Measurements from ENCODE around the gene REG4.
"Not testable (repeated sequence)": the region's sequence is repeated elsewhere in the genome, so short reads cannot be mapped to it uniquely, and the experiment has no call there.

The REG4 gene

GRCh38 chr1:119853155-119853554, 41.9 kb upstream of the REG4 start:
- H4K12ac ChIP-seq (ENCODE audit: low read depth, low read length), result no peak overlapping the region
- no peaks in the 10 kb centered on the region for H3K9me3 ChIP-seq (ENCODE audit: insufficient read depth, low read depth, low read length)
- no peak overlapping the region for H4K91ac ChIP-seq (ENCODE audit: low read depth, low read length)
- H3K79me2 ChIP-seq (ENCODE audit: control insufficient read depth, insufficient read depth, low read length, poor library complexity), result no peaks in the 10 kb centered on the region
- H3K79me1 ChIP-seq (ENCODE audit: low read length), result no peaks in the 10 kb centered on the region
- no peaks in the 10 kb centered on the region for H3K27me3 ChIP-seq (ENCODE audit: insufficient read depth, low read length)
- H2BK12ac ChIP-seq (ENCODE audit: low read length), result no peak overlapping the region
- no peak for DNase-seq
- H2AFZ ChIP-seq (ENCODE audit: insufficient read depth, low read length, poor library complexity), result no peak overlapping the region
- H3K4me3 ChIP-seq (ENCODE audit: low read depth, low read length), result no peak overlapping the region
- no peaks in the 10 kb centered on the region for H3K4me1 ChIP-seq (ENCODE audit: control insufficient read depth in 1 of 2, insufficient read depth in 2 of 2, low read length in 2 of 2)
- no peak overlapping the region for H2BK5ac ChIP-seq (ENCODE audit: low read depth, low read length, poor library complexity)
- no peak overlapping the region for H2AK5ac ChIP-seq (ENCODE audit: low read length)
- H2BK120ac ChIP-seq (ENCODE audit: insufficient read depth, low read length, poor library complexity), result no peak overlapping the region
- no peak overlapping the region for H3K14ac ChIP-seq (ENCODE audit: low read length)
- WGBS (ENCODE audit: extremely low coverage, insufficient coverage, insufficient read length), result no CpG with 5 or more reads among the region's 23 CpGs
- no peak overlapping the region for H3K27ac ChIP-seq (ENCODE audit: low read depth, low read length)
- no peak overlapping the region for H4K8ac ChIP-seq (ENCODE audit: low read depth, low read length)
- H3K36me3 ChIP-seq (ENCODE audit: control insufficient read depth in 1 of 2, insufficient read depth in 2 of 2, low read length in 2 of 2), result no peaks in the 10 kb centered on the region
- H3K4me2 ChIP-seq (ENCODE audit: low read length), result no peak overlapping the region
- H3K18ac ChIP-seq (ENCODE audit: low read length), result no peak overlapping the region
- no peak overlapping the region for H3K4ac ChIP-seq (ENCODE audit: low read depth, low read length)
- no peak overlapping the region for H3K9ac ChIP-seq (ENCODE audit: low read length)
- no peak overlapping the region for H3K23ac ChIP-seq (ENCODE audit: low read length)

GRCh38 chr1:119844206-119844605, 32.9 kb upstream of the REG4 start:
- H3K36me3 ChIP-seq (ENCODE audit: control insufficient read depth in 1 of 2, insufficient read depth in 2 of 2, low read length in 2 of 2); H4K12ac ChIP-seq (ENCODE audit: low read depth, low read length); H3K79me1 ChIP-seq (ENCODE audit: low read length); H3K79me2 ChIP-seq (ENCODE audit: control insufficient read depth, insufficient read depth, low read length, poor library complexity); H3K27me3 ChIP-seq (ENCODE audit: insufficient read depth, low read length); H2AK5ac ChIP-seq (ENCODE audit: low read length); H4K91ac ChIP-seq (ENCODE audit: low read depth, low read length); H3K14ac ChIP-seq (ENCODE audit: low read length); H2BK120ac ChIP-seq (ENCODE audit: insufficient read depth, low read length, poor library complexity); H3K9me3 ChIP-seq (ENCODE audit: insufficient read depth, low read depth, low read length); H3K4me2 ChIP-seq (ENCODE audit: low read length); H4K8ac ChIP-seq (ENCODE audit: low read depth, low read length); H3K18ac ChIP-seq (ENCODE audit: low read length); H2AFZ ChIP-seq (ENCODE audit: insufficient read depth, low read length, poor library complexity); H3K4me1 ChIP-seq (ENCODE audit: control insufficient read depth in 1 of 2, insufficient read depth in 2 of 2, low read length in 2 of 2); H3K23ac ChIP-seq (ENCODE audit: low read length); H2BK12ac ChIP-seq (ENCODE audit: low read length); H2BK5ac ChIP-seq (ENCODE audit: low read depth, low read length, poor library complexity); H3K9ac ChIP-seq (ENCODE audit: low read length); H3K4ac ChIP-seq (ENCODE audit: low read depth, low read length); H3K4me3 ChIP-seq (ENCODE audit: low read depth, low read length); H3K27ac ChIP-seq (ENCODE audit: low read depth, low read length): not testable (repeated sequence)
- no CpG with 5 or more reads among the region's 6 CpGs for WGBS (ENCODE audit: extremely low coverage, insufficient coverage, insufficient read length)
- DNase-seq, result peak in 1 of 2 donors; percentile 13

- Histone ChIP-seq H3K27ac (ENCODE audit: low read depth, low read length) (no peak overlapping the region), H3K4ac (ENCODE audit: low read depth, low read length) (no peak overlapping the region), H3K23ac (ENCODE audit: low read length) (no peak overlapping the region), H2BK120ac (ENCODE audit: insufficient read depth, low read length, poor library complexity) (no peak overlapping the region), H3K27me3 (ENCODE audit: insufficient read depth, low read length) (no peaks in the 10 kb centered on the region), H3K36me3 (ENCODE audit: control insufficient read depth in 1 of 2, insufficient read depth in 2 of 2, low read length in 2 of 2) (no peaks in the 10 kb centered on the region), H2AFZ (ENCODE audit: insufficient read depth, low read length, poor library complexity) (no peak overlapping the region), H3K9ac (ENCODE audit: low read length) (no peak overlapping the region), H3K18ac (ENCODE audit: low read length) (no peak overlapping the region), H3K4me1 (ENCODE audit: control insufficient read depth in 1 of 2, insufficient read depth in 2 of 2, low read length in 2 of 2) (no peaks in the 10 kb centered on the region), H2AK5ac (ENCODE audit: low read length) (no peak overlapping the region), H3K9me3 (ENCODE audit: insufficient read depth, low read depth, low read length) (no peaks in the 10 kb centered on the region), H4K12ac (ENCODE audit: low read depth, low read length) (no peak overlapping the region), H3K79me2 (ENCODE audit: control insufficient read depth, insufficient read depth, low read length, poor library complexity) (no peaks in the 10 kb centered on the region), H3K4me3 (ENCODE audit: low read depth, low read length) (no peak overlapping the region), H4K91ac (ENCODE audit: low read depth, low read length) (no peak overlapping the region), H3K14ac (ENCODE audit: low read length) (no peak overlapping the region), H3K4me2 (ENCODE audit: low read length) (no peak overlapping the region), H4K8ac (ENCODE audit: low read depth, low read length) (no peak overlapping the region), H2BK12ac (ENCODE audit: low read length) (no peak overlapping the region), H3K79me1 (ENCODE audit: low read length) (no peaks in the 10 kb centered on the region), H2BK5ac (ENCODE audit: low read depth, low read length, poor library complexity) (no peak overlapping the region)
- no CpG with 5 or more reads among the region's 6 CpGs for WGBS (ENCODE audit: extremely low coverage, insufficient coverage, insufficient read length)
- DNase-seq, result no peak
Measured at GRCh38 chr1:119841306-119841705, 30.0 kb upstream of the REG4 start.

- no peak overlapping the region for H3K18ac ChIP-seq (ENCODE audit: low read length)
- H2BK5ac ChIP-seq (ENCODE audit: low read depth, low read length, poor library complexity), result no peak overlapping the region
- H2BK120ac ChIP-seq (ENCODE audit: insufficient read depth, low read length, poor library complexity), result no peak overlapping the region
- H3K27me3 ChIP-seq (ENCODE audit: insufficient read depth, low read length), result no peaks in the 10 kb centered on the region
- no peak overlapping the region for H4K12ac ChIP-seq (ENCODE audit: low read depth, low read length)
- no peaks in the 10 kb centered on the region for H3K79me2 ChIP-seq (ENCODE audit: control insufficient read depth, insufficient read depth, low read length, poor library complexity)
- no peak overlapping the region for H3K14ac ChIP-seq (ENCODE audit: low read length)
- no peak overlapping the region for H2AFZ ChIP-seq (ENCODE audit: insufficient read depth, low read length, poor library complexity)
- H3K9ac ChIP-seq (ENCODE audit: low read length), result no peak overlapping the region
- H3K4me1 ChIP-seq (ENCODE audit: control insufficient read depth in 1 of 2, insufficient read depth in 2 of 2, low read length in 2 of 2), result no peaks in the 10 kb centered on the region
- H4K91ac ChIP-seq (ENCODE audit: low read depth, low read length), result no peak overlapping the region
- H3K4me2 ChIP-seq (ENCODE audit: low read length), result no peak overlapping the region
- H3K9me3 ChIP-seq (ENCODE audit: insufficient read depth, low read depth, low read length), result no peaks in the 10 kb centered on the region
- H3K4me3 ChIP-seq (ENCODE audit: low read depth, low read length), result no peak overlapping the region
- H3K4ac ChIP-seq (ENCODE audit: low read depth, low read length), result no peak overlapping the region
- H4K8ac ChIP-seq (ENCODE audit: low read depth, low read length), result no peak overlapping the region
- no peaks in the 10 kb centered on the region for H3K79me1 ChIP-seq (ENCODE audit: low read length)
- no peak for DNase-seq
- H2BK12ac ChIP-seq (ENCODE audit: low read length), result no peak overlapping the region
- no peaks in the 10 kb centered on the region for H3K36me3 ChIP-seq (ENCODE audit: control insufficient read depth in 1 of 2, insufficient read depth in 2 of 2, low read length in 2 of 2)
- no CpG with 5 or more reads among the region's 1 CpG for WGBS (ENCODE audit: extremely low coverage, insufficient coverage, insufficient read length)
- no peak overlapping the region for H2AK5ac ChIP-seq (ENCODE audit: low read length)
- no peak overlapping the region for H3K27ac ChIP-seq (ENCODE audit: low read depth, low read length)
- H3K23ac ChIP-seq (ENCODE audit: low read length), result no peak overlapping the region
Measured at GRCh38 chr1:119840745-119841144, 29.5 kb upstream of the REG4 start.

All from trophoblast cell (in vitro differentiated cells and primary cell).